ENCODE data around the gene ARPC1A.
"Not testable (repeated sequence)": the region's sequence is repeated elsewhere in the genome, so short reads cannot be mapped to it uniquely, and the experiment has no call there.

ARPC1A gene

DNA sequence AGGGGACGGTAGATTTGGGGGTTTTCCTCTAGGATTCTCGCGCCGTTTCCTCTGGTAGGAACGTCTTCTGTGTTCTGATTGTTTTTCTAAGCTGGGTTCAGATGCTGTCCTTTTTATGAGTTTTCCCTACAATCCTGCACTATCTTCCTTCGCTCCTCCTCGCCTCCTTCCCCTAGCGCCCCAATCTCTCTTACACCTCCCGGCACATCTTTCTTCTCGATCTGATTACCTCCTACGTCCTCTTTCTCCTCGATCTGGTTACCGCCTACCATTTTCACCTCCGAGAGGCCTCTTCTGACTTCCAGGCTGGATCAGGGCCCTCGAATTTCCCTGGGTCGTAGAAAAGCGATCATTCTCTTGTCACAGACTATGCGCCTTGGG lies 83.5 kb downstream of the ARPC1A start:
- DNase-seq (ENCODE audit: low spot score): no peak
- TF ChIP-seq, protein P1, sequence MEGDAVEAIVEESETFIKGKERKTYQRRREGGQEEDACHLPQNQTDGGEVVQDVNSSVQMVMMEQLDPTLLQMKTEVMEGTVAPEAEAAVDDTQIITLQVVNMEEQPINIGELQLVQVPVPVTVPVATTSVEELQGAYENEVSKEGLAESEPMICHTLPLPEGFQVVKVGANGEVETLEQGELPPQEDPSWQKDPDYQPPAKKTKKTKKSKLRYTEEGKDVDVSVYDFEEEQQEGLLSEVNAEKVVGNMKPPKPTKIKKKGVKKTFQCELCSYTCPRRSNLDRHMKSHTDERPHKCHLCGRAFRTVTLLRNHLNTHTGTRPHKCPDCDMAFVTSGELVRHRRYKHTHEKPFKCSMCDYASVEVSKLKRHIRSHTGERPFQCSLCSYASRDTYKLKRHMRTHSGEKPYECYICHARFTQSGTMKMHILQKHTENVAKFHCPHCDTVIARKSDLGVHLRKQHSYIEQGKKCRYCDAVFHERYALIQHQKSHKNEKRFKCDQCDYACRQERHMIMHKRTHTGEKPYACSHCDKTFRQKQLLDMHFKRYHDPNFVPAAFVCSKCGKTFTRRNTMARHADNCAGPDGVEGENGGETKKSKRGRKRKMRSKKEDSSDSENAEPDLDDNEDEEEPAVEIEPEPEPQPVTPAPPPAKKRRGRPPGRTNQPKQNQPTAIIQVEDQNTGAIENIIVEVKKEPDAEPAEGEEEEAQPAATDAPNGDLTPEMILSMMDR (IDR thresholded peaks at IDR 0.05; ENCODE audit: borderline replicate concordance, control extremely low read depth, extremely low read depth, insufficient read depth, missing control alignments): no peak
- in situ Hi-C loops (cut with MboI; ENCODE audit: low sequenced_read_pairs, unreplicated experiment): no loop called here

DNA sequence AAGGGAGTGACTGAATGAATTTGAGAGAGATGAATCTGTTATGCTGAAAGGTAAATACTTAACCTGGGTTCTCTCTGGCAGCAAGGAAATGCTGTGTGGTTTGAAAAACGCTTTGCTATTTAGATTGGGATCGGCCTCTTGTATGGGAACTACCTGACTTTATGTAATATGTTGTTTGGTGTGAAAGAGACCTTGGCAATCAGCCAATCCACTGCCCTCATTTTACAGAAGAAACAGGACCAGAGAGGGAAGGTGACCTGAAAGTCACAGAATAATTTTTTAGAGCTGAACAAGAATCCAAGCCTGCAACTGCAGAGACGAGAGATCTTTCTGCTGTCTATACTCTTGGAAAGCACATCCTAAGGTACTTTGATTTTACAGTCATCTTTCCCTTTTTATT lies 84.1 kb downstream of the ARPC1A start:
- TF ChIP-seq, protein P1 (IDR thresholded peaks at IDR 0.05; ENCODE audit: borderline replicate concordance, control extremely low read depth, extremely low read depth, insufficient read depth, missing control alignments): no peak

DNA sequence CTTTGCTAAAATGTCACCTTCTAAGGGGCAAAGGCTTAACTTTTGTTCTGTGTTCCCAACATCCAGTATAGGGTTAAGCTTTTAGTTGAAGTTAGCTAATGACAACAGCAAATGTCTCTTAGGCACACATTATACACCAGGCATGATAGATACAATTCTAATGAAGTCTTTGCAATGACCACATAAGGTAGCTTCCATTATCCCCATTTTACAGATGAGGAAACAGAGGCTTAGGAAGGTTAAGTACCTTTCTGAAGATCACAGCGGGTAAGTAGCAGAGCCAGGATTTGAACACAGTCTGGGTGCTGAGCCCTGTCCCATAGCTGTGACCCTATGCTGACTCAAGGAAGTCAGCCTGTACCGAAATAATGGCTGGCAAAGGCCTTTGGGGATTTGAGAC lies 84.9 kb downstream of the ARPC1A start:
- in situ Hi-C loops (cut with MboI; ENCODE audit: low sequenced_read_pairs, unreplicated experiment): no loop called here
- TF ChIP-seq, protein P1 (IDR thresholded peaks at IDR 0.05; ENCODE audit: borderline replicate concordance, control extremely low read depth, extremely low read depth, insufficient read depth, missing control alignments): no peak
- no peak for DNase-seq (ENCODE audit: low spot score)

More for the DNA sequence above, 84.1 kb downstream of the ARPC1A start:
- no peak for DNase-seq (ENCODE audit: low spot score)
- in situ Hi-C loops (cut with MboI; ENCODE audit: low sequenced_read_pairs, unreplicated experiment): no loop called here

DNA sequence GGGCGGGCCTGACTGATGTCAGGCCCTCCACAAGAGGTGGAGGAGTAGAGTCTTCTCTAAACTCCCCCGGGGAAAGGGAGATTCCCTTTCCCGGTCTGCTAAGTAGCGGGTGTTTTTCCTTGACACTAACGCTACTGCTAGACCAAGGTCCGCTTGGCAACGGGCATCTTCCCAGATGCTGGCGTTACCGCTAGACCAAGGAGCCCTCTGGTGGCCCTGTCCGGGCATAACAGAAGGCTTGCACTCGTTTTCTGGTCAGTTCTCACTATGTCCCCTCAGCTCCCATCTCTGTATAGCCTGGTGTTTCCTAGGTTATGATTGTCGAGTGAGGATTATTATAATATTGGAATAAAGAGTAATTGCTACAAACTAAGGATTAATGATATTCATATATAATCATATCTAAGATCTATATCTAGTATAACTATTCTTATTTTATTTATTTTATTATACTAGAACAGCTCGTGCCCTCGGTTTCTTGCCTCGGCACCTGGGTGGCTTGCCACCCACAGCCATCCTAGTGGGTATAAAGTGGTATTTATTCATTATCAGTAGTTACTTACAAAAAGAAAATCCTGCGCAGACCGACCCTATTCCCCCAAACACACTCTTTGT lies 89.9 kb downstream of the ARPC1A start:
- DNase-seq (ENCODE audit: low spot score); in situ Hi-C loops (cut with MboI; ENCODE audit: low sequenced_read_pairs, unreplicated experiment): not testable (repeated sequence)
- TF ChIP-seq, protein P1 (IDR thresholded peaks at IDR 0.05; ENCODE audit: borderline replicate concordance, control extremely low read depth, extremely low read depth, insufficient read depth, missing control alignments): peak; percentile 31

All from GM13976 (cell line).